GM12864 (cell line): ENCODE measurements around the gene TMOD2.

Experiments
- DNase-seq: peaks from one replicate; pipeline ENCODE4 v3.0.0-alpha.2; 2011; ENCODE audit warnings: low read depth
- H3K4me3 ChIP-seq: 2 replicates; pipeline ENCODE4 v1.5.1; 2011; ENCODE audit warnings: mild to moderate bottlenecking, low read depth, low read length, control low read depth
- CTCF ChIP-seq: IDR thresholded peaks from 2 replicates; pipeline ENCODE4 v1.5.1; 2011; ENCODE audit warnings: low read depth, mild to moderate bottlenecking, moderate library complexity, low read length, control low read depth, inconsistent platforms; ENCODE audit errors: missing control alignments

TMOD2 gene

GRCh38 chr15:51724673-51725072 is 26.7 kb upstream of the TMOD2 start:
- no peak overlapping the region for H3K4me3 ChIP-seq
- TF ChIP-seq CTCF, result no peak
- no peak for DNase-seq

GRCh38 chr15:51726302-51727073 is 24.9 kb upstream of the TMOD2 start:
- no peak overlapping the region for H3K4me3 ChIP-seq
- no peak for DNase-seq
- TF ChIP-seq CTCF, result no peak

GRCh38 chr15:51727141-51727897 is 24.1 kb upstream of the TMOD2 start:
- DNase-seq, result no peak
- H3K4me3 ChIP-seq, result no peak overlapping the region
- TF ChIP-seq CTCF, result peak; percentile 22

GRCh38 chr15:51731549-51732267 is 19.7 kb upstream of the TMOD2 start:
- DNase-seq, result peak; percentile 85
- no peak for TF ChIP-seq CTCF
- H3K4me3 ChIP-seq, result peak overlapping the region; percentile 30

- H3K4me3 ChIP-seq, result no peak overlapping the region
- no peak for DNase-seq
- TF ChIP-seq CTCF, result no peak
These were observed 18.8 kb upstream of the TMOD2 start for GRCh38 chr15:51732646-51733045.

- peak; percentile 48 for TF ChIP-seq CTCF
- no peak for DNase-seq
- peak overlapping the region; percentile 80 for H3K4me3 ChIP-seq
These were observed 16.0 kb upstream of the TMOD2 start for GRCh38 chr15:51735228-51736010.
